Peyer's patch (tissue), 4 donors: Measurements from ENCODE around the gene YTHDF1. TPM values are rescaled to one million over a fixed set of nuclear protein-coding genes. Genes with fewer than 3 reads are reported as not detected.
A peak's percentile ranks its signal among the peaks of the same experiment; 100 is the strongest.

Experiments
- DNase-seq, 3 donors: peaks; one replicate each; pipeline ENCODE4 v3.0.0-alpha.2; 2017 to 2019
- H3K27ac ChIP-seq, 4 donors: fragments of 200-600 bp; sonication (generic); one replicate each; pipeline ENCODE4 v1.5.1; 2016 to 2019
- H3K27me3 ChIP-seq, 2 donors: fragments of 200-600 bp; sonication (generic); one replicate each; pipeline ENCODE4 v1.5.1; 2019
- H3K36me3 ChIP-seq, 3 donors: fragments of 200-600 bp; sonication (generic); one replicate each; pipeline ENCODE4 v1.5.1; 2016 to 2019
- H3K4me1 ChIP-seq, 4 donors: fragments of 200-600 bp; sonication (generic); one replicate each; pipeline ENCODE4 v1.5.1; 2016 to 2019
- H3K4me3 ChIP-seq, 4 donors: fragments of 200-600 bp; sonication (generic); 1 replicate in 3 of 4; 2 replicates in 1 of 4; pipeline ENCODE4 v1.5.1; 2016 to 2019; ENCODE audit warnings: mild to moderate bottlenecking in 1 of 4
- H3K9me3 ChIP-seq, 4 donors: fragments of 200-600 bp; sonication (generic); one replicate each; pipeline ENCODE4 v1.5.1; 2016 to 2019; ENCODE audit warnings: mild to moderate bottlenecking in 1 of 4
- CTCF ChIP-seq, 6 experiments: fragments of 450-650 bp in 4 of 6; fragments of 200-600 bp in 2 of 6; sonication (generic) in 1 of 6; IDR thresholded peaks; one replicate each; pipeline ENCODE4 v1.5.1; 2017 to 2019; ENCODE audit warnings: antibody characterized with exemption in 6 of 6, mild to moderate bottlenecking in 3 of 6, moderate library complexity in 1 of 6
- POLR2A ChIP-seq, 2 donors: fragments of 450-650 bp; IDR thresholded peaks; one replicate each; pipeline ENCODE4 v1.5.1; 2017; ENCODE audit warnings: antibody characterized with exemption in 2 of 2, mild to moderate bottlenecking in 2 of 2, moderate library complexity in 2 of 2
- total RNA-seq, 4 donors: library from RNA; depleted of rRNA; stranded (reverse); fragments of >200 nt; gene quantifications; one replicate each; pipeline ENCODE4 v1.1.0, GENCODE V29; 2016

Gene YTHDF1
- 10 to 100 TPM; 25.7 to 30.5 (median 28.3) TPM for total RNA-seq

GRCh38 chr20:63216041-63216848, at the start of gene YTHDF1:
Gene YTHDF1, minus strand, starts transcription at chr20:63216131. Its CDS starts 239 bp downstream, at chr20:63215892.
- Histone ChIP-seq H3K27me3 (no peaks in the 10 kb centered on the region), H3K4me3 (peak within 1 kb of the TSS; percentile 92 to 100 (median 98)), H3K36me3 (peaks cover 0 to 28% (median 0%) of the 10 kb centered on the region in 3 donors), H3K27ac (peak within 1 kb of the TSS; percentile 81 to 89 (median 86)), H3K9me3 (no peaks in the 10 kb centered on the region), H3K4me1 (peaks cover 0 to 38% (median 15%) of the 10 kb centered on the region in 4 donors)
- peak; percentile 50 to 62 for TF ChIP-seq POLR2A (IDR thresholded peaks at IDR 0.05)
- no peak for TF ChIP-seq CTCF (IDR thresholded peaks at IDR 0.05)
- peak; percentile 97 to 99 (median 97) for DNase-seq

GRCh38 chr20:63264519-63264918, 48.6 kb upstream of the YTHDF1 start:
- Histone ChIP-seq H3K27ac (no peak overlapping the region), H3K4me3 (no peak overlapping the region), H3K27me3 (no peaks in the 10 kb centered on the region), H3K36me3 (no peaks in the 10 kb centered on the region), H3K4me1 (no peaks in the 10 kb centered on the region), H3K9me3 (no peaks in the 10 kb centered on the region)
- DNase-seq = no peak
- TF ChIP-seq CTCF (IDR thresholded peaks at IDR 0.05) = no peak
- no peak for TF ChIP-seq POLR2A (IDR thresholded peaks at IDR 0.05)

GRCh38 chr20:63264000-63264399, 48.1 kb upstream of the YTHDF1 start:
- no peaks in the 10 kb centered on the region for H3K36me3 ChIP-seq
- no peak for DNase-seq
- H3K27me3 ChIP-seq = no peaks in the 10 kb centered on the region
- H3K4me3 ChIP-seq = no peak overlapping the region
- no peak overlapping the region for H3K27ac ChIP-seq
- TF ChIP-seq POLR2A (IDR thresholded peaks at IDR 0.05) (no peak), CTCF (IDR thresholded peaks at IDR 0.05) (no peak)
- no peaks in the 10 kb centered on the region for H3K4me1 ChIP-seq
- no peaks in the 10 kb centered on the region for H3K9me3 ChIP-seq

- TF ChIP-seq POLR2A (IDR thresholded peaks at IDR 0.05) (no peak), CTCF (IDR thresholded peaks at IDR 0.05) (no peak)
- Histone ChIP-seq H3K27ac (no peak overlapping the region), H3K27me3 (no peaks in the 10 kb centered on the region), H3K36me3 (no peaks in the 10 kb centered on the region), H3K9me3 (no peaks in the 10 kb centered on the region), H3K4me3 (no peak overlapping the region), H3K4me1 (no peaks in the 10 kb centered on the region)
- no peak for DNase-seq
These were observed 46.9 kb upstream of the YTHDF1 start for GRCh38 chr20:63262836-63263235.

- DNase-seq = no peak
- Histone ChIP-seq H3K4me3 (no peak overlapping the region), H3K9me3 (no peaks in the 10 kb centered on the region), H3K27ac (no peak overlapping the region), H3K36me3 (no peaks in the 10 kb centered on the region), H3K4me1 (no peaks in the 10 kb centered on the region), H3K27me3 (no peaks in the 10 kb centered on the region)
- TF ChIP-seq POLR2A (IDR thresholded peaks at IDR 0.05) = no peak
- TF ChIP-seq CTCF (IDR thresholded peaks at IDR 0.05) = no peak
These were observed 46.0 kb upstream of the YTHDF1 start for GRCh38 chr20:63261795-63262528.
